Measurements from ENCODE around the gene GOLGA5.
"Not testable (repeated sequence)": the region's sequence is repeated elsewhere in the genome, so short reads cannot be mapped to it uniquely, and the experiment has no call there.

GOLGA5 gene

DNA sequence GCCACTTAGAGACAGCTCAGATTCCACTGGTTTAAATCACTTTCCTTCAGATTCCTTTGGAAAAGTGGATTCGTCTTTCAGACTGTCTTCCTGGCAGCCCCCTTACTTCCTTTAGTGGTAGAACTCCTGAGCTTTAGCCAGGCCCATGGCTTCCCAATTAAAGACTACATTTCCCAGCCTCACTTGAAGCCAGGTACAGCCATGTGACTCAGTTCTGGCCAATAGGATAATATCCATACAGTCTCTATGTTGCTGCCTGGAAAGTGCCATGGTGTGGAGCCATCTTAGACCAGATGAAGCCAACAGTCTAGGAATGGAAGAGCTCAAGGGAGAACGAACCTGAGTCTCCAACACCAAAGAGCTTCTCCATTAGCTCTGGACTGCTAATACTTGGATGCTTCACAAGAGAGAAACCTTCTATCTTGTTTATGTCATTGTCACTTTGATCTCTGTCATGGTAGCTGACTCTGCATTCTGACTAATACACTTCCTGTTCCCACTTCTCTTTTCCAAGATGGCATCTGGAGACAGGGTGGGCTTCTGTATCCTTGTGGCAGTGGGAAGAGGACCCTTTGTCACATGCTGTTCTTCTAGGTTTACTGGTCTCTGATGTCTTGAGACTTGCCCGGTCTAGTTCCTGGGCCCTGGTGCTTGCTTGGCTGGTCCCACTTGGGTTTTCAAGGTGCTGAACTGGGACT lies 15.1 kb upstream of the GOLGA5 start:
- not testable (repeated sequence) for DNase-seq (ENCODE audit: low read depth)

DNA sequence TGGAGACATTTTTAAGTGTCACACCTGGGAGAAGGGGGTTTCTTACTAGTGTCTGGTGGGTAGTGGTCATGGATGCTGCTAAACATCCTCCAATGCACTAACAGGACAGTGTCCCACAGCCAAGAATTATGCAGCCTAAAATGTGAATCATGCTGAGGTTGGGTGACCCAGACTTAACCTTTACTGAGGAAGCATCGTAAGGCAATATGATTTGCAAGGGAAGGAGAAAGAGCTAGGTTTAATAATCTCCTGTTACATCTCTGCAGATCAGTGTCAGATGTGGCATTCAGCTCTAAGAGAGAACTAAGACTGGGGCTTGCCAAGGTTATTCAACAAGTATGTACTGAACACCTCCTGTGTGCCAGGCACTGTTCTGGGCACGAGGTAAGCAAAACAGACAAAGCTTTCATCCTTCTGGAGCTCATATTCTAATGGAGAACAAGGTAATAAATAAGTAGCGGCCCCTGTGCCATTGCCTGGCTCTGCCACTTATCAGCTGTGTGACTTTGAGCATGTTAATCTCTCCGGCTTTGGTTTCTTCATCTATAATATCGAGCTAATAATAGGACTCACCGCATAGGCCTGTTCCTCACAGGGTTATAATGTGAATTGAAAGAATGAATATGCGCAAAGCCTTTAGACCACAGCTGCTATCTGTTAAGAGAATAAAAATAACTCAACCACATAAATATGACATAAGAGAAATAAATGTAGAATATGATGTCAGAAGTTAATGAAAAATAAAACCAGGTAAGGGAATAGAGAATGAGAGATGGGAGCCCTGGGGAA lies 13.5 kb upstream of the GOLGA5 start:
- no peak for DNase-seq (ENCODE audit: low read depth)

DNA sequence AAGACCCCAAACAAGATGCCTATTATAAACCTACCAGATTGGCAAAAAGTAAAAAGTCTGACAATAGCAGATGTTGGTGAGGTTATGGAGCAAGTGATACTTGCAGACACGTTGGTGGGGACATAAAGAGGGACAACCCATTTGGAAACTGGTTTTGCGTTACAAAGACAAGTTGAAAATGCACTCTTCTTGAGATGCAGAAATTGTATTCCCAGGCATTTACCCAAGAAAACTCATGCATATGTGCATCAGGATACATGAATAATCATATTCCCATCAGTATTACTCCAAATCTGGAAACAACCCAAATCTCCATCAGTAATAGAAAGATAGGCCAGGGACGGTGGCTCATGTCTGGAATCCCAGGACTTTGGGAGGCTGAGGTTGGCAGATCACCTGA lies 12.8 kb upstream of the GOLGA5 start:
- DNase-seq (ENCODE audit: low read depth) = no peak

DNA sequence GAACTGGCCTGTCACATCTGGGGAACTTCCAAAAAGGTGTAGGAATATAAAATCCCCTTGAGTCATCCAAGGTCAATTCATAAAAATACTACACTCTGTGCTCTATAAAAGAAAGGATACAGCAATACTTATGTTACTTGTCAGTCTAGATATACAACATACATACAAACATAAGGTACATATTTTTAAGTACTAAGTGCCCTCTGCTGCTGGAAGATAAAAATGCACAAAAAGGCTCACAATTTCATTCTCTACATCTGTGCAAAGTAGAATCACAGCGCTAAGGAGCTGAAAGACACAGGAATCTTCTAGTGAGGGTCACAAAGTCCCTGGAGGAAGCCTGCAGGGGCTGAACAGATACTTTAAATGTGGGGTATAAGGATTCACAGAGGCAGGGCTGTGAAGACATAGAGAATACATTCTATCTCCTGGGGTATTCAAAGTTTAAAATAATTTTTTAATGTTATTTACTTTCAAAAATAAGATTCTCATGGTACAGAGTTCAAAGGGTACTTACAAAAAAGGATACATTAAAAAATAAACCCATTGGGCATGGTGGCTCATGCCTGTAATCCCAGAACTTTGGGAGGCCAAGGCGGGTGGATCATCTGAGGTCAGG lies 10.2 kb upstream of the GOLGA5 start:
- no peak for DNase-seq (ENCODE audit: low read depth)

DNA sequence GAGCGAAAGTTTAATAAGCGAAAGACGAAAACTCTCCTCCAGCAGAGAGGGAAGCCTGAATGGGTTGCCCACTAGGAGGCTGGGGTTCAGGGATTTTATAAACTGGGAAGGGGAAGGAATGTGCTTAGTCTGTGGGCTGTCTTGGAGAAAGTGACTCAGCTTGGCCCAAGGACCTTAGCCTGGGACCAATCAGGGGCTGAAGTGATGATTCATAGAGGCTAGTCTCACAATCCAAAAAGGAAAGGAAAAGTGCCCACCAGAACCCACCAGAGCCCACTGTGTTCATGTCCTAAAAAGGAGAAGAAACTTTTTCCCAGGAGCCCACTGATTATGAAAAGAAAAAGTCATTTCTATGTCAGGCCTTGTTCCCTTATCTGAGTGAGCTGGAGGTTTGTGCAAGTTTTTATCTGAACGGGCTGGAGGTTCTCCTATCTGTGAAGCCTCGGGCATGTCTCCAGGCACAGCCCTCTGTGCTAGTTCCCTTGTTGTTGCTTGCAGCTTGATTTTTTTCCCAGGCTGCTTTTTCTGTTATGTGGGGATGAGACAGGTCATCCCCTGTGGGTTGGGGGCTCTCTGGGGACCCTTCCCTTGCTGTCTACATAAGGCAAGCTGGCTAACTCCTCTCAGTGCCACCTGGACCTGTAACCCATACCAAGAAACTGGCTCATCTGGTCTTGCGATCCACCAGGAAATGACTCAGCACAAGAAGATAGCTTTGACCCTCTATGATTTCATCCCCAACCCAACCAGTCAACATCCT lies 8.3 kb upstream of the GOLGA5 start:
- DNase-seq (ENCODE audit: low read depth) = no peak

DNA sequence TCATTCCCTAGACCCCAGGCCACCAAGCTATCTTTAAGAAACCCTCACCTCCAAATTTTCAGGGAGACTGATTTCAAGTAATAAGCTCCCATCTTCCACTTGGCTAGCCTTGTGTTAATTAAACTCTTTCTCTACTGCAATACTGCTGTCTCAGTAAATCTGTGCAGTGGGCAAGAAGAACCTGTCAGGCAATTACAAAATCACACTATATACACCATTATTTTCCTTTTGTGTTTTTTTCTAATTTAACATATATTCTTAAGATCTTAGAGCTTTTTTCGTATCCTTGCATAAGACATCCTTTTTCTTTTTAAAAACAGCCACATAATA lies 7.7 kb upstream of the GOLGA5 start:
- DNase-seq (ENCODE audit: low read depth) = no peak

DNA sequence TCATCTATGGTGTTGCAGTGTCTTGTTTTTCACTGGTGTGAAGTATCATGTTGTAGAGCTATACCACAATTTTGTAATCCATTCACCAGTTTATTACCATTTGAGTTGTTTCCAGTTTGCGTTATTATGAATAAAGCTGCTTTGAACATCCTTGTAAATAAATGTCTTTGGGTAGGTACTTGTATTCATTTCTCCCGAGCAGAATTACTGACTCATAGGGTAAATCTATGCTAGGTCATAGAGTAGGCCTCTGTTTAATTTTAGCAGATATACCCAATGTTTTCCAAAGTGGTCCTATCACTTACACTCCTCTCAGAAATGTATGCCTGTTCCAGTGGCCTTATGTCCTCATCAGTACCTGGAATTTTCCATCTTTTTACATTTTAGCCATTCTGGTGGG lies 6.6 kb upstream of the GOLGA5 start:
- DNase-seq (ENCODE audit: low read depth) = no peak

DNA sequence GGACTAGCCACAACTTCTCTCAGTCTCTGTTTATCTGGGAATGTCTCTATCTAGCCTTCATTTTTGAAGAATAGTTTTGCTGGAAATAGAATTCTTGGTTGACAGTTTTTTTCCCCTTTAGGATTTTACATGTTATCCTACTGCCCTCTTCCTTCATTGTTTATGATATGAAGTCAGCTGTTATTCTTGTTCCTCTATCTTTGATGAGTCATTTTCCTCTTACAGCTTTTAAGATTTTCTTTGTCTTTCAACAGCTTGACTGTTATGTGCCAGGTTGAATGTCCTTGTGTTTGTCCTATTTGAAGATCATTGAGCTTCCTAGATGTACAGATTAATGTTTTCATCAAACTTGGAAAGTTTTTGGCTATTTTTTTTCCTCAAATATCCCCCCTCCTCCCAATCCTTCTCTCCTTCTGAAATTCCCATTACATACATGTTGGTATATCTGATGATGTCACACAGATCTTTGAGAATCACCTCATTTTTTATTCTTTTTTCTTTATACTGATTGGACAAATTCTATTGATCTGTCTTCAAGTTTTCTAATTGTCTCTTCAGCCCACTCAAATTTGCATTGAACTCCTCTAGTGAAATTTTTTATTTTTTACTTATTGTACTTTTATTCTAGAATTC lies 4.5 kb upstream of the GOLGA5 start:
- no peak for DNase-seq (ENCODE audit: low read depth)

DNA sequence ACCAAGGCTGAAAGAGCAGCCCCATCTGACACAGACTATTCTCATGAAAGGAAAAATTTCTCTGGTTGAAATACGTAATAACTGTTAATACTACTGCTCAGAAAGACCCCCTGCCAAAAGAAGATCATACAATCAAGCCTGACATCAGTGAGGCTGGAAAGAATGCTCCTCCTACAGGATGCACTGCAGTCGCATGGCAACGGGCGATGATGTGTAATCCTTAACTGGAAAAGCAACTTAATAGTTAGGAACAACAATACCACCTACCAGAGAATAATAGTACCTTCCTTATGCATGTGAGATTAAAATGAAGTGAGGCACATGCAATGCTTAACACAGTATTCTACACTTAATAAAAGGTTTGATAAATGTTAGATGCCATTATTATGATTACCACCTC lies 1.2 kb upstream of the GOLGA5 start:
- DNase-seq (ENCODE audit: low read depth) = no peak

DNA sequence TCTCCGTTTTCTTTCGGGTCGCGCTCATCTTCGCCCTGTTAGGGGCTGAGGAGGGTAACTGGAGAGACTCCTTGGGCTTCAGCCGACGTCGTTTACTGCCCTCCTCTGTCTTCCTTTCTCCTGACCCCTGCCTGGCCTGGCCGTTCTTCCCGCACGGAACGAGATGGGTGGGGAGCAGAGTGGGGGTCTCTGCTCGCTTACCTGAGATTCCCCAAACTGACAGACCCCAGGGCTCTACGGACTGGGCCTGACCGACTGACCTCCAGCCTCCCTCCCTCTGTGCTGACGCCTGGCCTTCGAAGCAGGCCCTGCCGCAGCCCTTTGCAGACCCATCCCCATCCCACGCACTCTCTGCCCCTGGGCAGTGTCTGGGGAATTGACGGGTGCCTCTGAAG lies 439 bp downstream of the GOLGA5 start:
- no peak for DNase-seq (ENCODE audit: low read depth)

DNA sequence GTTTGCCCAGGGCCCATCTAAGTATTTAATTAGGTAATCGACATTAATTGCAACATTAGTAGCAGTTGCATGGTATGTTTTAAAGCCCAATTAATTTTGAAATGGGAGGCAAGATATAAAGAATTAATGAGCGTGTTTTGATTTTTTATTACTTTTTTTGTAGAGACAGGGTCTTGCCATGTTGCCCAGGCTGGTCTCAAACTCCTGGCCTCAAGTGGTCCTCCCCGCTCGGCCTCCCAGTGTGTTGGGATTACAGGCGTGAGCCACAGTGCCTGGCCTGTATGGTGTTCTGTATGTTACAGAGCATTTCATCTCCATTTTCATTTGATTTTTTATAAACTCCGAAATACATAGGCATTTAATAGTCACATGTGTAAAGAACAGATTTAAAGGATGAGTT lies 856 bp downstream of the GOLGA5 start:
- DNase-seq (ENCODE audit: low read depth) = no peak

DNA sequence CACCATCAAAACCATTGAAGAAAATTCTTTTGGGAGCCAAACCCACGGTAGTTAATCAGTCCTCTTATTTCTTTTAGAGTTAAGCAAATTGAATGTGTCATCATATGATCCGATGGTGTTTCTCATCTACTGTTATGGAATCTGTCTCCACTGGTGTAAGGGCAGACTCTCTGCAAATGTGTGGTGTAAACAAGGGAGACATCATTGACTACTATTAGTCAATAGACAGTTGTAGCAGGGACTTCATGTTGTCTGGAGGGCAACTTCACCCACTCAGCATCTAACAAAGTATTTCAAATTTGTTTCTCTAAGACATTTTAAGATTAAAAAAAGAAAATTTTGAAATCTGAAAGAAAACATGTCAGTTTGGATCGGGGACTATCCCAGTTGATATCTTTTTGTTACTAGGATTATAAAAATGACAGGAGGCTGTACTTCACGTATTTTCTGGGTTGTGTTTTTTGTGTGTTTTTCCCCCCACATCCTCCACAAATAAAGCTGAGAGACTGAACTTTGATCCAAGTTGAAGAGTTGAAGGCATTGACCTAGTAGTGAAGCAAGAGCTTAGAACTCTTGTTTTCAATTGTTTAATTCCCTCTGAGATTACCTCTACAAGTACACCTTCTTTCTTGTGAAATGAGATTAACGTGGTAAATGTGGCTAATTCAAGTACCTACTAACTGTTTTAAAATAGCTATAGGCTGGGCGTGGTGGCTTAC lies 4.0 kb downstream of the GOLGA5 start:
- DNase-seq (ENCODE audit: low read depth) = no peak

DNA sequence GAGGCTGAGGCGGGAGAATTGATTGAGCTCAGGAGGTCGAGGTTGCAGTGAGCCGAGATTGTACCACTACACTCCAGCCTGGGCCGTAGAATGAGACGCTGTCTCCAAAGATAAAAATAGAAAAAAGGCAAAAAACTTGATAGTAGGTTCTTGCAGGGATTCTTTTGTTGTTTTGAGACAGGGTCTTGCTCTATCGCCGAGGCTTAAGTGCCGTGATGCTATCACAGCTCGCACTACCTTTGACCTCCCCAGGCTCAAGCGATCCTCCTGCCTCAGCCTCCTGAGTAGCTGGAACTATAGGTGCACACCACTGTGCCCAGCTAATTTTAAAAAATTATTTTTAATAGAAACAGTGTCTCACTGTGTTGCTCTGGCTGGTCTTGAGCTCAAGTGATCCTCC lies 4.7 kb downstream of the GOLGA5 start:
- no peak for DNase-seq (ENCODE audit: low read depth)

DNA sequence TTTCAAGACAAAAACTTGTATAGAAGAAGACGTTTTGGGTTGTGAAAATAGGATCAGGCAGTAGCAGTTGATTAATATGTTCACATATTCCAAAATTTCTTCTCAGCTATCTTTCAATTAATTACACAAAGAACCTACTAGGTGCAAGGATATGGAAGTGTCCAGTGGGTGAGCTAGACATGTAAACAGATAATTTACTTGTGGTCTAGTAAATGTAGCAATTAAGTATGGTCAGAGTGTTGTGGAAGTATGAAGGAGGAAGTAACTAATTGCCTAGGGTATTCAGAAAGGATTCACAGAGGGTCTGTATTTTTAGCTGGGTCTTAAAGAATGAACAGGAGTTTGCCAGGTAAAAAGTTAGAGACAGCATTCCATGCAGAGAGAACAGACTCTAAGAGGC lies 5.9 kb downstream of the GOLGA5 start:
- no peak for DNase-seq (ENCODE audit: low read depth)

DNA sequence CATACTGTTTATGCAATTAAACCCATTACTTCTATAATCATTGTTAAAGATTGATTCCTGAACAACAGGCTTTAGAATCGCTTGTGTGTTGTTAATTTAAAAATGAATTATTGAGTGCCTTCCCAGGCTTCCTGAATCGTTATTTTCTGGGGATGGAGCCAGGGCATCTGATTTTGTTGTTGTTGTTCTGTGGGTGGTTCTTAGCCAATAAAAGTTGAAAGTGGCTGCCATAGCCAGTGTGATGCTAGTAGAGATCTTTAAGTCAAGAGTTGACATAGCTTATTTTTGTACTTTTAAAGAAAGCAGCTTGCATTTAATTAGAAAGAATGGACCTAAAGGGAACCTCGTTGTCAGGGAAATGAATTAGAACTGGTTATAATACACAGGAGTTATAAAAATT lies 6.4 kb downstream of the GOLGA5 start:
- no peak for DNase-seq (ENCODE audit: low read depth)

DNA sequence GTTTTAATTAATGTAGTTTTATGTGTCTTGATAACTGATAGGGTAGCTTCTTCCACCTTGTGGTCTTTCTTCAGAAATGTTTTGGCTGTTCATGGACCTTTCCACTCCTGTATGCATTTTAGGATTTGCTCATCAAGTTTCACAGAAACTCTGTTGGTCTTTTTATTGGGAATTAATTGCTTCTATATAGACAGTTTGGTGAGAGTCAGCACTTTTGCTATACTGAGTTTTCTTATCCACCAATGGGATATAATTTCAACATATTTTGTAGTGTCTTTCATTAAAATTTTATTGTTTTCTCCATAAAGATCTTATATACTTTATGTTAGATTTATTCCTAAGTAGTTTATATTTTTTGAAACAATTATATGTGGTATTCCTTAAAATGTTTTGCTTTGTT lies 7.8 kb downstream of the GOLGA5 start:
- no peak for DNase-seq (ENCODE audit: low read depth)

DNA sequence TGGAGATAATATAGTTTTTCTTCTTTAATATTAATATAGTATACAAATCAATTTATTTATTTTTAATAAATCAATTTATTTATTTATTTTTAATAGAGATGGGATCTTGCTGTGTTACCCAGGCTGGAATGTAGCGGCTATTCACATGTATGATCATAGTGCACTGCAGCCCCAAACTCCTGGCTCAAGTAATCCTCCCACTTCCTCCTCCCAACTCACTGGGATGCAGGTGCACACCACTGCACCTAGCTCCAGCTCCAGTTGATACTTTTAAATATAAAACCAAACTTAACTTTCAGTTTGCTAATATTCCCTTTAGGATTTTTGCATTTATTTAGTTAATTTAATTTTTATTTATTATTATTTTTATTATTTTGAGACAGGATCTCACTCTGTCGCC lies 8.6 kb downstream of the GOLGA5 start:
- DNase-seq (ENCODE audit: low read depth) = no peak

DNA sequence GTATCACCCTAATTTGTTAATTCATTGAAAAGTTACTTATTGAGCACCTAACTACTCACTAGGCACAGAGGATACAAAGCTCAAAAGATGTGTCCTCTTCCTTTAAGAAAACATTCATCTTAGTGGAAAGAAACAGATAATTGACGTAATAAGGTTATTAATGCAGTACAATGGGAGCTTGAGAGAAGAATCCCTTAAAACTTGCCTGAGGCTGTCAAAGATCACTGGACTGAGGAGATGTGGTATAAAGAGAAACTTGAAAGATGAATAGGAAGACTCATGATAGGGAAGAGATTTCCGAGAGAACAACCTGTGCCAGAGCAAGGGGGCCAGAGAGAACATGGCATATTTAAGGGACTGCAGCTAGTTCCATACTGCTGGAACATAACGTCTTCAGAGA lies 19.1 kb downstream of the GOLGA5 start:
- DNase-seq (ENCODE audit: low read depth) = no peak

DNA sequence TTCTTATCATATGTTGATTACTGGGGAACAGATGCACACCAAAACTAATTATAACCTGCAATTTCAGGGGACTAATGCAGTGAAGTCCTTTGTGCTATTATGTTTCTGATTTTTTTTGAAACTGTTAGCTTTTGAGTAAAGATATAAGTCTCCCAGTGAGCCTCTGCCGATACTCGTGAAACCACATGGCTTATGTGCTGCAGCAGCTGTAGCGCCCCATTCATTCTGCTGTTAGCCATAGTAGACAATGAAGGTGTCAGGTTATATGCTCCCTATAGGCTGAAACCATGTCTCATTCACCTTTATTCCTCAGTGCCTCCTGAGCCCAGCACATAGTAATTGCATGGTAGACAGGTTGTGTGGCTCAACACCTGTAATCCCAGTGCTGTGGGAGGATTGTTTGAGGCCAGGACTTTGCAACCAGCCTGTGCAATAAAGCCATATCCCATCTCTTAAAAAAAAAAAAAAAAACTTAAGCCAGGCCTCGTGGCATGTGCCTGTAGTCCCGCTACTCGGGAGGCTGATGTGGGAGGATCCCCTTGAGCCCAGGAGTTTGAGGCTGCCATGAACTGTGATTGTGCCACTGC lies 25.0 kb downstream of the GOLGA5 start:
- no peak for DNase-seq (ENCODE audit: low read depth)

DNA sequence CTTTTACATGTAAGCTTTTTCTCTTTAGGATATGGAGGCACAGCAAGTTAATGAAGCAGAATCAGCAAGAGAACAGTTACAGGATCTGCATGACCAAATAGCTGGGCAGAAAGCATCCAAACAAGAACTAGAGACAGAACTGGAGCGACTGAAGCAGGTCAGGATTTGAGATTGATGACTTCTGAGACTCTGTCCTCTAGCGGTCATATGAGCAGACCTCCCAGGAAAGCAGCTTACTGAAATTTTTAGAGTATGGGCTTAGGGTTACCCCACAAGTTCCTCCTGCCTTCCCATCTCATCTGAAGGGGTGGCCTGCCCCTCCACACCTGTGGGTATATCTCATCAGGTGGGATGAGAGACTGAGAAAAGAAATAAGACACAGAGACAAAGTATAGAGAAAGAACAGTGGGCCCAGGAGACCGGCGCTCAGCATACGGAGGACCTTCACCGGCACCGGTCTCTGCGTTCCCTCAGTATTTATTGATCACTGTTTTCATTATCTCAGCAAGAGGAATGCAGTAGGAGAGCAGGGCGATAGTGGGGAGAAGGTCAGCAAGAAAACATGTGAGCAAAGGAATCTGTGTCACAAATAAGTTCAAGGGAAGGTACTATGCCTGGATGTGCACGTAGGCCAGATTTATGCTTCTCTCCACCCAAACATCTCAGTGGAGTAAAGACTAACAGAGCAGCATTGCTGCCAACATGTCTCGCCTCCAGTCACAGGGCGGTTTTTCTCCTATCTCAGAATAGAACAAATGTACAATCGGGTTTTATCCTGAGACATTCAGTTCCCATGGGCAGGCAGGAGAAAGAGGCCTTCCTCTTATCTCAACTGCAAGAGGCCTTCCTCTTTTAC lies 25.8 kb downstream of the GOLGA5 start:
- DNase-seq (ENCODE audit: low read depth) = not testable (repeated sequence)

DNA sequence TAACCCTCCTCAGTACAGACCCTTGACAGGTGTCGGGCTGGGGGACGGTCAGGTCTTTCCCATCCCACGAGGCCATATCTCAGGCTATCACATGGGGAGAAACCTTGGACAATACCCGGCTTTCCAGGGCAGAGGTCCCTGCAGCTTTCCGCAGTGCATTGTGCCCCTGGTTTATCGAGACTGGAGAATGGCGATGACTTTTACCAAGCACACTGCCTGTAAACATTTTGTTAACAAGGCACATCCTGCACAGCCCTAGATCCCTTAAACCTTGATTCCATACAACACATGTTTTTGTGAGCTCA lies 26.4 kb downstream of the GOLGA5 start:
- not testable (repeated sequence) for DNase-seq (ENCODE audit: low read depth)

Measured in activated T-helper 9 cell treated with anti-CD3 and anti-CD28 coated beads, Interleukin-2, amount 50 U/mL, for 16 hours (primary cell).